H1 (cell line): ENCODE measurements around the gene ADAM19.

Source experiments
- BRCA1 ChIP-seq: IDR thresholded peaks from 2 replicates; pipeline ENCODE4 v1.6.1; 2012; ENCODE audit warnings: low read depth, low read length, improper control_type of control experiment
- POLR2A ChIP-seq, 2 experiments: IDR thresholded peaks; 1 replicate in 1 of 2; 2 replicates in 1 of 2; pipeline ENCODE4 v1.6.1; 2011; ENCODE audit warnings: low read depth in 2 of 2, low read length in 2 of 2, mild to moderate bottlenecking in 2 of 2; ENCODE audit errors: control extremely low read depth in 1 of 2
- POLR2AphosphoS5 ChIP-seq: IDR thresholded peaks from 2 replicates; pipeline ENCODE4 v1.6.1; 2011; ENCODE audit warnings: low read depth, low read length
- RAD21 ChIP-seq, 2 experiments: IDR thresholded peaks in 1 of 2; conservative IDR thresholded peaks in 1 of 2; 2 replicates each; pipeline ENCODE4 v1.6.1; 2011; ENCODE audit warnings: low read depth in 2 of 2, low read length in 2 of 2, improper control_type of control experiment in 1 of 2, inconsistent platforms in 1 of 2, mild to moderate bottlenecking in 1 of 2, moderate library complexity in 1 of 2
- TF ChIP-seq, protein P1 (sequence below), 3 experiments: IDR thresholded peaks; 1 replicate in 2 of 3; 2 replicates in 1 of 3; pipeline versions ENCODE4 v1.5.1 to v1.6.1; 2011; ENCODE audit warnings: low read length in 3 of 3, mild to moderate bottlenecking in 3 of 3, inconsistent platforms in 2 of 3, low read depth in 1 of 3, moderate library complexity in 1 of 3; ENCODE audit not compliant: insufficient read depth in 1 of 3; ENCODE audit errors: control extremely low read depth in 1 of 3
- TF ChIP-seq, protein P2 (sequence below): IDR thresholded peaks from 2 replicates; pipeline ENCODE4 v1.6.1; 2012; ENCODE audit warnings: low read length, inconsistent platforms

DNA sequence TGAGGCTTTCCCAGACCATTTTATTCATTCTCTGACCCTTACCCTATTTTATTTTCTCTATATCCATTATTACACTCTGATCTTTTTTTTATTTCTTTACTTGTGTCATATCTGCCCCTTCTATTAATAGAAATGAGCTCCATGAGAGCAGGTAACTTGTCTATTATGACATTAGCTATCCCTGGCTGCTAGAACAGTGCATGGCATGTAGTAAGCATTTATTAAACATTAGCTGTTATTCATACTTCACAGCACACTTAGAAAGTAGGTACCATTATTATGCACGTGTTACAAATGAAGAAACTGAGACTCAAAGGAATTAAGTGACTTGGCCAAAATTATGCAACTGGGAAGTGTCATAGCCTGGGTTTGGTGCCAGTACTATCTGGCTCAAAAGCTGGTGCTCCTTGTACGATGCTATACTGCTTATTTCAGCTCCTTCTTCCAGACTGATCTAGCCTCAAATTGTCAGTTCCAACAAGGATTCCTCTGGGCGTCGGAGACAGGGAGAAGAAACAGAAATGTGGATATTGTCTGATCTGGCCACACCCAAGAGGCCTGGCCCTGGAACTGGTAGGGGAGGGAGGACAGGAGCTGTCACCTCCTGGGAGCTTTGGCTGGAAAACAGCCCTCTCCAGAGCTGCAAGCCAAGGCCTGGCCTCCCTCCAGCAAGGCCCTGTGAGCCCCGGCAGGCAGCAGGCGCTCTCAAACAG lies 126.4 kb downstream of the ADAM19 start:
- TF ChIP-seq POLR2A (IDR thresholded peaks at IDR 0.05; ENCODE audit: control extremely low read depth in 1 of 2, low read depth in 2 of 2, low read length in 2 of 2) (no peak), POLR2AphosphoS5 (no peak), RAD21 (IDR thresholded peaks at IDR 0.05 in 1 of 2, conservative IDR thresholded peaks at IDR 0.05 in 1 of 2; ENCODE audit: low read depth in 2 of 2, low read length in 2 of 2) (no peak), BRCA1 (no peak)
- TF ChIP-seq, protein P1, sequence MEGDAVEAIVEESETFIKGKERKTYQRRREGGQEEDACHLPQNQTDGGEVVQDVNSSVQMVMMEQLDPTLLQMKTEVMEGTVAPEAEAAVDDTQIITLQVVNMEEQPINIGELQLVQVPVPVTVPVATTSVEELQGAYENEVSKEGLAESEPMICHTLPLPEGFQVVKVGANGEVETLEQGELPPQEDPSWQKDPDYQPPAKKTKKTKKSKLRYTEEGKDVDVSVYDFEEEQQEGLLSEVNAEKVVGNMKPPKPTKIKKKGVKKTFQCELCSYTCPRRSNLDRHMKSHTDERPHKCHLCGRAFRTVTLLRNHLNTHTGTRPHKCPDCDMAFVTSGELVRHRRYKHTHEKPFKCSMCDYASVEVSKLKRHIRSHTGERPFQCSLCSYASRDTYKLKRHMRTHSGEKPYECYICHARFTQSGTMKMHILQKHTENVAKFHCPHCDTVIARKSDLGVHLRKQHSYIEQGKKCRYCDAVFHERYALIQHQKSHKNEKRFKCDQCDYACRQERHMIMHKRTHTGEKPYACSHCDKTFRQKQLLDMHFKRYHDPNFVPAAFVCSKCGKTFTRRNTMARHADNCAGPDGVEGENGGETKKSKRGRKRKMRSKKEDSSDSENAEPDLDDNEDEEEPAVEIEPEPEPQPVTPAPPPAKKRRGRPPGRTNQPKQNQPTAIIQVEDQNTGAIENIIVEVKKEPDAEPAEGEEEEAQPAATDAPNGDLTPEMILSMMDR (IDR thresholded peaks at IDR 0.05; ENCODE audit: control extremely low read depth in 1 of 3, insufficient read depth in 1 of 3, low read depth in 1 of 3, low read length in 3 of 3), result no peak
- TF ChIP-seq, protein P2, sequence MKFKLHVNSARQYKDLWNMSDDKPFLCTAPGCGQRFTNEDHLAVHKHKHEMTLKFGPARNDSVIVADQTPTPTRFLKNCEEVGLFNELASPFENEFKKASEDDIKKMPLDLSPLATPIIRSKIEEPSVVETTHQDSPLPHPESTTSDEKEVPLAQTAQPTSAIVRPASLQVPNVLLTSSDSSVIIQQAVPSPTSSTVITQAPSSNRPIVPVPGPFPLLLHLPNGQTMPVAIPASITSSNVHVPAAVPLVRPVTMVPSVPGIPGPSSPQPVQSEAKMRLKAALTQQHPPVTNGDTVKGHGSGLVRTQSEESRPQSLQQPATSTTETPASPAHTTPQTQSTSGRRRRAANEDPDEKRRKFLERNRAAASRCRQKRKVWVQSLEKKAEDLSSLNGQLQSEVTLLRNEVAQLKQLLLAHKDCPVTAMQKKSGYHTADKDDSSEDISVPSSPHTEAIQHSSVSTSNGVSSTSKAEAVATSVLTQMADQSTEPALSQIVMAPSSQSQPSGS, result no peak
